Cardiac fibroblast (primary cell): ENCODE measurements around the gene CBFA2T3.
"Not testable (repeated sequence)": the region's sequence is repeated elsewhere in the genome, so short reads cannot be mapped to it uniquely, and the experiment has no call there.

Experiments
- DNase-seq, 2 donors: peaks; one replicate each; pipeline versions ENCODE4 v3.0.0 to v3.0.0-alpha.2; 2010; ENCODE audit warnings: low read depth in 2 of 2
- H3K4me3 ChIP-seq, 2 donors: replicated peaks in 1 of 2; 1 replicate in 1 of 2; 2 replicates in 1 of 2; pipeline ENCODE4 v1.5.1; 2011; ENCODE audit warnings: low read depth in 2 of 2, low read length in 2 of 2, mild to moderate bottlenecking in 2 of 2, moderate library complexity in 1 of 2
- CTCF ChIP-seq: IDR thresholded peaks from one replicate; pipeline ENCODE4 v1.5.1; 2011; ENCODE audit warnings: low read depth, mild to moderate bottlenecking, low read length, inconsistent platforms

Gene CBFA2T3

GRCh38 chr16:88920618-88921590 is 56.1 kb downstream of the CBFA2T3 start:
- peak; percentile 71 to 77 for DNase-seq
- no peak overlapping the region for H3K4me3 ChIP-seq
- no peak for TF ChIP-seq CTCF

GRCh38 chr16:88919936-88920335 is 57.1 kb downstream of the CBFA2T3 start:
- TF ChIP-seq CTCF: no peak
- H3K4me3 ChIP-seq: no peak overlapping the region
- no peak for DNase-seq

GRCh38 chr16:88918896-88919295 is 58.1 kb downstream of the CBFA2T3 start:
- not testable (repeated sequence) for DNase-seq, H3K4me3 ChIP-seq

GRCh38 chr16:88917915-88918627 is 58.9 kb downstream of the CBFA2T3 start:
- no peak overlapping the region for H3K4me3 ChIP-seq
- no peak for DNase-seq
- TF ChIP-seq CTCF: no peak

- no peak for TF ChIP-seq CTCF
- no peak overlapping the region for H3K4me3 ChIP-seq
- no peak for DNase-seq
Measured at GRCh38 chr16:88917146-88917914, 59.7 kb downstream of the CBFA2T3 start.

GRCh38 chr16:88915639-88916327 is 61.2 kb downstream of the CBFA2T3 start:
- no peak for DNase-seq
- no peak for TF ChIP-seq CTCF
- H3K4me3 ChIP-seq: no peak overlapping the region
